ES-I3 (cell line): ENCODE results near the gene DMD.

Source experiments
- H3K36me3 ChIP-seq: 2 replicates; pipeline ENCODE4 v1.6.1; 2013; ENCODE audit warnings: mild to moderate bottlenecking, low read length, control low read depth, moderate library complexity; ENCODE audit not compliant: insufficient read depth
- H3K4me1 ChIP-seq: 2 replicates; pipeline ENCODE4 v1.6.1; 2013; ENCODE audit warnings: mild to moderate bottlenecking, control low read depth, low read length; ENCODE audit not compliant: insufficient read depth
- H3K9ac ChIP-seq: 2 replicates; pipeline ENCODE4 v1.6.1; 2013; ENCODE audit warnings: low read depth, mild to moderate bottlenecking, low read length, moderate library complexity
- H3K9me3 ChIP-seq: 2 replicates; pipeline ENCODE4 v1.6.1; 2013; ENCODE audit warnings: mild to moderate bottlenecking, low read length, moderate library complexity; ENCODE audit not compliant: control insufficient read depth, insufficient read depth

DMD gene

DNA sequence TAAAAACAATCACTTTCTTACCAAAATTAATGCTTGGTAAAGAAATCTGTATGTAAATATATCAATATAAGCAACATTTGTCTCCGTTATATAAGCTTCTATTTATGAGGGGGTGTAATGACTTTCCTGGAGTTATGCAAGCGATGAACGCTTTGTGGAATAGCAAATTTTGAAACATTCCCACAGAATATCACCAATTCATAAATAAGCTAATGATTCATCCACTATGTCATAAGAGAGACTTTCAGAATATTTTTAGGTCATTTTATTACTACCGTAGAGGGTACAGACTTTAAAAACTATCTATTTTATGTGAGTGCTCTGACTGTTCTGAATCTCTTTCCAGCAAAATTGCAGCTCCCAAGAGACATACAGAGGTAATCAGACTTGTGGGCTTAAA lies 1960.0 kb downstream of the DMD start:
- Histone ChIP-seq H3K9ac (no peak overlapping the region), H3K9me3 (no peaks in the 10 kb centered on the region), H3K36me3 (no peaks in the 10 kb centered on the region), H3K4me1 (no peaks in the 10 kb centered on the region)

DNA sequence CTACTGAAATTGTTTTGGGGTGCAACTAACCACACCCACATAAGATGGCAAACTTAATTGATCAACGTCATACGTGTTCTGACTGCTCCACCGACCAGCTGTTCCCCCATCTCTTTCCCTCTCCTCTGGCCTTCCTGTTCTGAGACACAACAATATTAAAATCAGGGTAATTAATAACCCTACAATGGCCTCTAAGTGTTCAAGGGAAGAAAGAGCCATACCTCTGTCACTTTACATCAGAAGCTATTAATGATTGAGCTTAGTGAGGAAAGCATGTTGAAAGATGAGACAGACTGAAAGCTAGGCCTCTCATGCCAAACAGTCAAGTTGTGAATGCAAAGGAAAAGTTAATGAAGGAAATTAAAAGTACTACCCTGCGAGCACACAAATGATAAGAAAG lies 1965.6 kb downstream of the DMD start:
- no peaks in the 10 kb centered on the region for H3K36me3 ChIP-seq
- no peaks in the 10 kb centered on the region for H3K4me1 ChIP-seq
- no peaks in the 10 kb centered on the region for H3K9me3 ChIP-seq
- no peak overlapping the region for H3K9ac ChIP-seq

DNA sequence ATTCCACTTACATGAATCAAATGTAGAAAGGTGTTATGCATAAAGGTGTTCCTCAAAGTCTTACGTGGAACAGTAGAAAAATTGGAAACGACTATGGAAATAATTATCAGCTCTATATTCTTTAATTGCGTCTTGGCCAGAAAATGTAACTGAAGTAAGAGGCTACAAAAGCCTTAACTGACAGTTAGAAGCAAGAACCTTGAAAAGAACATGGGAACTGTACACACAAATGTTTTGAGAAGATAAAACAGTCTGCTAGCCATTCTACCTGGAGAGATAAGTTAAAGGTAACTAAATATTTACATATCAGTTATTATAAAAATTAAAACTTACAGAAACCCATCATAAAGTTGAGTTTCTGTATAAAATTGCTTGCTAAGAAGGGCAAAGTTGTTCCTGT lies 1967.5 kb downstream of the DMD start:
- H3K9me3 ChIP-seq = no peaks in the 10 kb centered on the region
- no peak overlapping the region for H3K9ac ChIP-seq
- H3K36me3 ChIP-seq = no peaks in the 10 kb centered on the region
- H3K4me1 ChIP-seq = no peaks in the 10 kb centered on the region

DNA sequence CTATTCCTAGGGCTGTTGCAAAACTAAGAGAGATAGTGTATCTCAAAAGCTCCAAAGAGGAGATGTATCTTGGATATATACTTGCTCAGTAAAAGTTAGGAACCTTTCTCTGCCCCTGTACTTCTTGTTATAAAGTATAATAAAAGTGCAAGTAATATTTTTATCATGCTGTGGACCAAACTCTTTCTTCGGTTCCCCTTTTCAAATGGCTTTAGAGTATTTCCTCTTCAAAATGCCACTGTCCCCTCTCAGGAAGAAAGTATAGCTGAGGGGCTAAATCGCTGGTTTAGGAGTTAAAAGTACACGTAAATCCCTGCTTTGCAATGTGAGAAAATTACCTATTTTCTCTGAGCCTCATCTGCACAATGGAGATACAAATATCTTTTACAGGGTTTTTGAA lies 1970.4 kb downstream of the DMD start:
- Histone ChIP-seq H3K36me3 (no peaks in the 10 kb centered on the region), H3K9ac (no peak overlapping the region), H3K9me3 (no peaks in the 10 kb centered on the region), H3K4me1 (peaks cover 8% of the 10 kb centered on the region; the same call in 1 of the 2 replicates)

GRCh38 chrX:31237189-31237588 lies 1974.2 kb downstream of the DMD start:
- Histone ChIP-seq H3K9me3 (no peaks in the 10 kb centered on the region), H3K36me3 (no peaks in the 10 kb centered on the region), H3K9ac (no peak overlapping the region), H3K4me1 (peaks cover 35% of the 10 kb centered on the region)

DNA sequence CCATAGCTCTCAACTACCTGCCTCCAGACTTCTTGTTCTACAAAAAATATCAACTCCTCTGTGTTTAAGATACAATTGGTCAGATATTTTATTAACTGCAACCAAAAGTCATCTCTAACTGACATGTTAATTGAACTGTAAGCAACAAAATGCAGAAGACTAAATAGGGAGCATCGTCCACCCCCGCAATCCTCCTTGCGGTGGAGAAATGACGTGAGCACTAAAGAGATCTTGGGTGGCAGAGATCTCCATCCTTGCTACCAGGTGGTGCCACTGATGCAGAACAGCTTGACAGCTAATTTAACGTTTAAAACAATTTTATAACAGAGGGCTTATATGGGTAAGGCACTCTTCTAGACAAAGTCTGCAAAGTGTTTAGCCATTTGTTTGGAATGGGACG lies 1975.1 kb downstream of the DMD start:
- H3K9me3 ChIP-seq = no peaks in the 10 kb centered on the region
- no peak overlapping the region for H3K9ac ChIP-seq
- H3K36me3 ChIP-seq = no peaks in the 10 kb centered on the region
- H3K4me1 ChIP-seq = peaks cover 39% of the 10 kb centered on the region

DNA sequence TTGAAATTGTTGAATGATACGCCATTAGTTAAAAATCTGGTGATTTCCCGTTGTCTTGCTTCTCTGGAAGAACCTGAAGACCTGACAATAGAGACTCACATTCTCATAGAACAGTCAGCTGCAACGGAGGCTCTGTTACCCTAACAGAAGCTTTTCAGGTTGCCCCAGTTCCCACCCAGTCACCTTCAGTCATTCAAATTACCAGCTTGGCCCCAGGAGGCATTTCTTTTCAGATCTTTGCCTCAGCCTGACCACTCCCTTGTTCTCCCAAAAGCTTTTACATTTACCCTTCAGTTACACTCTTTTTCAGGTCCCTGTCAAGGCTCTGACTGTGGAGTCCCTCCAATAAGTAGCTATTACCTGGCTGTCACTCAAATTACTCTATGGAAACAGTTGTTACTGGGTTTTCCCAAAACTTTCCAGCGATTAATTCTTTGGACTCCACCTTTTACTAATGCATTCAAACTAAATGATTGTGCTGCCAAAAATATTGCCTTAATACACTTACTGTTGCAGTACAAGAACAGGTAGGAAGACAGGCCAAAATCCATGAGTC lies 1977.3 kb downstream of the DMD start:
- Histone ChIP-seq H3K36me3 (no peaks in the 10 kb centered on the region), H3K9ac (no peak overlapping the region), H3K4me1 (peaks cover 39% of the 10 kb centered on the region), H3K9me3 (no peaks in the 10 kb centered on the region)

DNA sequence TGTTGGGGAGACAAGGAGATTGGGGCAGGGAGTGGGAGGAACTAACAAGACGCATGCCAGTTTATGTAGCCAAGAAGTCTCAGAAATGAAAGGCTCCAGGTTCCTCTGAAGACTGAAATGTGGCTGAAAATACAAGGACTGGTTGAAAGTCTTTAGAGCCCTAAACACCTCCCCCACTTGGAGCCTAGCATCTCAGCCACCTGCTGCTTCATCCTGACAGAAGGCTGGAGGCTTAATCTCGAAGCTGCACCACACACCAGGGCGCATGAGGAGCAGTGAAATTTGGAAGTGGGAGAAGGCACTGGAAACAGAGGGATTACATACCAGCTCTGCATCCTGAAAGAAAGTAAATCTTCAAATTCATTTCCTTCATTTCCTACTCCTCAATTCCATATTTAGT lies 1978.8 kb downstream of the DMD start:
- no peak overlapping the region for H3K9ac ChIP-seq
- no peaks in the 10 kb centered on the region for H3K36me3 ChIP-seq
- no peaks in the 10 kb centered on the region for H3K9me3 ChIP-seq
- H3K4me1 ChIP-seq = peaks cover 31% of the 10 kb centered on the region

DNA sequence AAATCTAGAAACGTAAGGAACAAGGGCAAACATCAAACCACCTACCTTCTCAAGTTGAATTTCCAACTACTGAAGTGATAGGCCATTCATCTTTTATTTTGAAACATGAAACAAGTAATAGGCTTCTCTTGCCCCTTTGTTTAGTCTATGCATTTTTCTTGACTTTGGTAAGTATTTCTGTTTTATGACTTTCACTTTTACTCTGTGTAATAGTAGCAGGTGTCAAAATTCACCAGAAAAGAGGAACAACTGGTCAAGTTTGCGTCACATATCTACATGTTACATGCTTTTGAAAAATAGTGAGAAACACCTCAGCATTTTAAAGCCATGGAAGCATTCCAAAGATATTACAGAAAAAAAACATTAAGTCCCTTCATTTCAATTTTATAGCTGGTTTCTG lies 1982.4 kb downstream of the DMD start:
- Histone ChIP-seq H3K9ac (no peak overlapping the region), H3K36me3 (no peaks in the 10 kb centered on the region), H3K9me3 (no peaks in the 10 kb centered on the region), H3K4me1 (peaks cover 19% of the 10 kb centered on the region)

- H3K36me3 ChIP-seq = no peaks in the 10 kb centered on the region
- H3K4me1 ChIP-seq = peaks cover 16% of the 10 kb centered on the region
- H3K9me3 ChIP-seq = no peaks in the 10 kb centered on the region
- H3K9ac ChIP-seq = no peak overlapping the region
Observed at GRCh38 chrX:31228415-31228832, 1982.9 kb downstream of the DMD start.

DNA sequence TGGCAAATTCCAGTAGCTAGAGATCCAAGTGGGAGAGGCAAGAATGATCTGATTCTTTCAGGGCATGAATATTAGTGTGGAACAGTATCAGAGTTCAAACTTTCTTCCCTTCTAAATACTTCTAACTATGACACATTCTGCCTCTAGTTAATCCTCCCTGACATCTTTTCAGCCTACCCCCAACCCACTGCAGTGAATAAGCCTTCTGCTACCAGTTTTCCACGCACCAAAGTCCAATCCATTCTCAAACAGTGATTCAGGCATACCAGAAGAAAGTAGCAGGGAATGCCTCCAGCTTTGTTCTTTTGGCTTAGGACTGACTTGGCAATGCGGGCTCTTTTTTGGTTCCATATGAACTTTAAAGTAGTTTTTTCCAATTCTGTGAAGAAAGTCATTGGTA lies 1984.1 kb downstream of the DMD start:
- H3K4me1 ChIP-seq = peaks cover 8% of the 10 kb centered on the region
- H3K9me3 ChIP-seq = no peaks in the 10 kb centered on the region
- no peaks in the 10 kb centered on the region for H3K36me3 ChIP-seq
- no peak overlapping the region for H3K9ac ChIP-seq

GRCh38 chrX:31225819-31226218 lies 1985.5 kb downstream of the DMD start:
- Histone ChIP-seq H3K9ac (no peak overlapping the region), H3K36me3 (no peaks in the 10 kb centered on the region), H3K4me1 (peaks cover 8% of the 10 kb centered on the region; the same call in 1 of the 2 replicates), H3K9me3 (no peaks in the 10 kb centered on the region)

DNA sequence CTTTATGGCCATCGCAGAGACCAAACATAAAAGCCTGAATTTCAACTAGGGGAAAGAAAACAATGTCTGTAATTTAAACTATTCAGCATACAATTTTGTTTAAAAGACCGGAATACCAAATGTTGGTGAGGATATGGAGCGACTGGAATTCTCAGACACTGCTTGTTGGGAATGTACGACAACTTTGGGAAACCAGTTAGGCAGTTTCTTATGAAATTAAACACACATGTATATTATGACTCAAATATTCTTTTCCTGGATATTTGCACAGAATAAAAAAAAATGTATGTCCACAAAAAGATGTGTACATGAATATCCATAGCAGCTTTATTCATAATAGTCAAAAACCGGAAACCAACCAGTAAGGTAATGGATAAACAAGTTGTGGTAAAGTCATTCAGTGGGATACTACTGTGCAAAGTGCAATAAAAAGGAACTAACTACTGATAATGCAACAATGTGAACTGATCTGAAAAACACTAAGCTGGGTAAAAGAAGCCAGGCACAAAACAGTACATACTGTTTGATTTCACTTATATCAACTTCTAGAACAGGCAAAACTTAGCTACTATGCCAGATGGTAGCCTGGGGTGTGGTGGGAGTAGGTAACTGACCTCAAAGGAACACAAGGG lies 1986.9 kb downstream of the DMD start:
- Histone ChIP-seq H3K4me1 (peaks cover 8% of the 10 kb centered on the region; the same call in 1 of the 2 replicates), H3K9me3 (no peaks in the 10 kb centered on the region), H3K36me3 (no peaks in the 10 kb centered on the region), H3K9ac (no peak overlapping the region)

GRCh38 chrX:31223817-31224216 lies 1987.5 kb downstream of the DMD start:
- Histone ChIP-seq H3K9ac (no peak overlapping the region), H3K36me3 (no peaks in the 10 kb centered on the region), H3K4me1 (peaks cover 8% of the 10 kb centered on the region; the same call in 1 of the 2 replicates), H3K9me3 (no peaks in the 10 kb centered on the region)

DNA sequence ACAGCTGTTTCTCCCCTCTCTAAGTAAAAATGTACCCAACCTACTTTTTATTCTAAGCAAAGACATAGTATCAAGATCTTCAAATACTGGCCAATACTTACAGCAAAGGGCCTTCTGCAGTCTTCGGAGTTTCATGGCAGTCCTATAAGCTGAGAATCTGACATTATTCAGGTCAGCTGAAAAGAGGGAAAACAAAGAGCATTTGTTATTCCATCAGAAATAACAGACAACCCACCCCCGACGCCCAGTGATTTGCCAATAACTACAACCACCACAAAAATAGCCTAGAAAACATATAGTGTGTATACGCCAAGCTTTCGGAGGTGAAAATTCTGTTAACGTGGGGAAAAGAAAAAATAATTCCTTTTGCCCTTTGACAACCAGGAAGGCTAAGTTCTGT lies 1988.4 kb downstream of the DMD start:
- Histone ChIP-seq H3K9me3 (no peaks in the 10 kb centered on the region), H3K36me3 (no peaks in the 10 kb centered on the region), H3K9ac (no peak overlapping the region), H3K4me1 (peaks cover 8% of the 10 kb centered on the region; the same call in 1 of the 2 replicates)
